NK-92 treated with Interleukin-12 subunit alpha and Interleukin-12 subunit beta, amount 100 ng/mL, for 24 hours (cell line): ENCODE data around the gene NMS.

Experiments
- DNase-seq: peaks from one replicate; lab custom pipeline; 2025; lab: John Stamatoyannopoulos, UW

The NMS gene

DNA sequence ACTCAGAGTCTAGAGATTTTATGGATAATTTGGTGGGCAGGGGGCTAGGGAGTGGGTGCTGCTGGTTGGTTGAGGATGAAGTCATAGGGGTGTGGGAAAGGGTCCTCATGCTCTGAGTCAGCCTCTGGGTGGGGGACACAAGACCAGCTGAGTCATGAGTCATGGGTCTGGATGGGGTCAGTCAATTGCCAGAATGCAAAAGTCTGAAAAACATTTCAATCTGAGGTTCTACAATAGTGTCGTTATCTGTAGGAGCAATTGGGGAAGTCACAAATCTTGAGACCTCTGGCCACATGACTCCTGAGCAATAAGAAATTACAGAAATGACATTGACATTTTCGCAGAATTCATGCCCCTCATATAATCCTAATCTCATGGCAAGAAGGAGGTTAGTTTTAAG lies 15.1 kb downstream of the NMS start:
- no peak for DNase-seq

DNA sequence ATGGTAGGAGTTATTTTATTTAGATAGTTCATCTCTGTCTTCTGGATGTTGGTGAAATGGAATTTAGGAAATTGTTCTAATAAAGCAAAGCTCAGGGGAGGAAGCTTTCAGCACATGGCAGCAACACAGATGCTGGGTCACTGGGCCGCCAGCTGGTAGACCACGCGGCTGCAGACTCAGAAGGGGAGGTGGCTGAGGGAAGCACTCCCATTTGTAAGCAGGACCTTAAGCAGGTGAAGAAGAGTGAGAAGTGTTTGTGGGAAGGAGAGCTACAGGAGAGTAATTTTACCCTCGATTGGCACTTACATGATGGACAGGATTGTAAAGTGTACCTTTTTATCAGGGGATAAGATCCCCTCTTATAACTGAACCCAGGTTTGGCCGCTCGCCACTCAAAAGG lies 24.4 kb downstream of the NMS start:
- no peak for DNase-seq

DNA sequence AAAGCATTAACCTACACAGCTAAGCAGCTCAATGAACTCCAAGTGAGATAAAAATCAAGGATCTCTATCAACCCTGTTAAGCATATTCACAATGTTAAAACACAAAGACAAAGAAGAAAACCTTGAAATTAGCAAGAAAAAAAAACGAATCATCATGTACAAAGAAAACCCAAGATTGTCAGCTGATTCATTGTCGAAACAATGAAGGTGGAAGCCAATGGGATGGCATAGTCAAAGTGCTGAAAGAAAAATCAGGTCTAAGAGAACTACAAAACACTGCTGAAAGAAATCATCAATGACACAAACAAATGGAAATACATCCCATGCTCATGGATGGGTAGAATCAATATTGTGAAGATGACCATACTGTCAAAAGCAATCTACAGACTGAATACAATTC lies 32.5 kb downstream of the NMS start:
- no peak for DNase-seq

DNA sequence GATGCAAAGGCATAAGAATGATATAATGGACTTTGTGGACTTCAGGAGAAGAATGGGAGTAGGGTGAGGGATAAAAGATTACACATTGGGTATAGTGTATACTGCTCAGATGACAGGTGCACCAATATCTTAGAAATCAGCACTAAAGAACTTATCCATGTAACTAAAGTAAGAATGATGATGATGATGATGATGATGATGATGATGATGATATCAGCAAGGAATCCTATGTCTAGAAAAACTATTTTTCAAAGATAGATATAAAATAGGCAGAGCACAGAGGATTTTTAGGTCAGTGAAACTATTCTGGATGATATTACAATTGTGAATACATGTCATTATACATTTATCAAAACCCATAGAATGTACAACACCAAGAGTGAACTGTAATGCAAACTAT lies 34.3 kb downstream of the NMS start:
- DNase-seq = no peak

DNA sequence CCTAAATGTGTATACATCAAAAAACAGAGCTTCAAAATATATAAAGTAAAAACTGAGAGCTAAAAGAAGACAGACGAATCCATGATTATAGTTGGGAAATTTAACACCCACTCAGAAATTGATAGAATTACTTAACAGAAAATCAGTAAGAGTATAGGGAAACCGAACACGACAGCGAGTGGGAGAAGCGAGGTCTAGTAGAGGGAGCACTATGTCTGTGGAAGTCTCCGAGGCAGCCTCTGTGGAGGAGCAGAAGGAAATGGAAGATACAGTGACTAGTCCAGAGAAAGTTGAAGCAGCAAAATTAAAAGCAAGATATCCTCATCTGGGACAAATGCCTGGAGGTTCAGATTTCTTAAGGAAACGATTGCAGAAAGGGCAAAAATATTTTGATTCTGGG lies 38.8 kb downstream of the NMS start:
- no peak for DNase-seq

DNA sequence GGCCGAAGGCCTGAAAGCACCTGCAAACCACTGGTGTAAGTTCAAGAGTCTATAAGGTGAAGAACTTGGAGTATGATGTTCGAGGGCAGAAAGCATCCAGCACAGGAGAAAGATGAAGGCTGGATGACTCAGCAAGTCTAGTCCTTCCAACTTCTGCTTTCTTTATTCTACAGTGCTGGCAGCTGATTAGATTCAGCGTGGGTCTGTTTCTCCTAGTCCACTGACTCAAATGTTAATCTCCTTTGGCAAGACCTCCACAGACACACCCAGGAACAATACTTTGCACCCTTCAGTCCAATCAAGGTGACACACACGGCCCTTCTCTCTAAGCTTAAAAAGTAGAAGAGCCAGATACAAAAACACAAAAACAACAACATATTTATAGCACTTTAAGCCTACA lies 43.4 kb downstream of the NMS start:
- DNase-seq = no peak

DNA sequence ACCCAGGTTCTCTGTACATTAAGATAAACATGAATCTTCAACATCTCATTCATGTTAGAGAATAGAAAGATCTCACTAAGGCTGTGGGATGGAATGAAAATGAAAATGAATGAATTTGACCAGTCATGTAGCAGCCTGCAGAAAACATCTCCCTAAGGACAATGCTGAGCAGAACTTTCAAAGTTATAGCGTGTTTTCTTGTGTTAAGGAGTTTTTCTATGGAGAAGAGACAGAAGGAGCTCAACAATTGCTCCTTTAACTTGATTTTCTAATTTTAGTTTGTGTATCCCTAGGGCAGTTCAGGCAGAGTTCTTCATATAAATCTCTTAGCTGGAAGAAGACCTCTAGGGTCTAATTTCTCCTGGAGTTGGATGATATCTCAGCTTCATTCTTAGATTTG lies 47.3 kb downstream of the NMS start:
- DNase-seq = no peak

DNA sequence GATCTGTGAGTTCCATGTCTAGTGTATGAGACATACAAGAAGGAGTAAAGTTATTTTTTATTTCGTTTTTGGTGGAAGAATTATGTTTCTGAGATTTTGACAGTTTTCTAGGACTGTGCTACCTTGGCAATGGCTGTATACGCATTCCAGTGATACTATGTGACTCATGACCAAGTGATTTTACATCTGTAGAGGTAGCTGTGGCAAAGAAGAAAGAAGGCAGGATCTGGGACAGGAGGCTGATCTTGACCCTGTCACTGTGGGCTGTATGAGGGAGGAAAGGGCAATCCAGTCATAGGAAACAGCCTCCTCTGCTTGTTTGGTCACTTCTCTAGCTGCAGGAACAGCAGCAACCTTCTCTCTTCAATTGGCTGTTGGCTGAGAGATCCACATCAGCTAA lies 48.5 kb downstream of the NMS start:
- DNase-seq = no peak

DNA sequence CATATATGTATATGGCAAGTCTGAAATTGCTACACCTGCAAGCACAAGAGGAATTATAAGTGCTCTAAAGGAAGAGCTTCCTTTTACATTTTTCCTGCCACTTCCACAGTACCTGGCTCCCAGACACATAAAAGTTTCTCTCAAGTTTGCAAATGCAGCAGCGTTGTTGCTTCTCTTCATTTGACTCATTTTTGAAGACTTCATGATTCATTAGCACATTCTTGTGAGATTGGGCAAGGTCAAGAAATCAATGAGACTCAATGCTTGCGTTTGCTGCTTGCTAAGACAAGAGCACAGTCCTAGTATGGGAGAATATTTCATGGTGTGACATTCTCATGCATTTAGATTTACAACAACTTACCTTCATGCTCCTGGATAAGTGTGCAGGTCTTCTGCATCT lies 49.9 kb downstream of the NMS start:
- DNase-seq = no peak

DNA sequence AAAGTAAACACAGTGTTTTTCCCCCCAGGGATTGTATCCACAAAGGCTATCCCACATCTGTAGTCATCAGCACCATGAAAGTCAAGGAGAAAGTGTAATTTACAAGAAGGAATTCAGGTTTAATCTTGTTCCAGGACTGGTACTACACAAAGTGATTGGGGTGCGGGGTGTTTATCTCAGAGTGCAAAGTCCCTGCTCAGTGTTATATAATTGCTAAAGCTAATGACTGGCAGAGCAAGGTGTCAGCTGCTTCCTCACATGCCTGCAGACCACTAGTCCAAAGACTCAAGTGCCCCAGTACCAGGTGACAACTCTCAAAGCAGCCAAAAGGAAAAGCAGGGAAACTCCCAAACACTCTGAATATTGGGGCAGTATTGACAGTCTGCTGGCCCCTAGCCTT lies 52.1 kb downstream of the NMS start:
- no peak for DNase-seq

DNA sequence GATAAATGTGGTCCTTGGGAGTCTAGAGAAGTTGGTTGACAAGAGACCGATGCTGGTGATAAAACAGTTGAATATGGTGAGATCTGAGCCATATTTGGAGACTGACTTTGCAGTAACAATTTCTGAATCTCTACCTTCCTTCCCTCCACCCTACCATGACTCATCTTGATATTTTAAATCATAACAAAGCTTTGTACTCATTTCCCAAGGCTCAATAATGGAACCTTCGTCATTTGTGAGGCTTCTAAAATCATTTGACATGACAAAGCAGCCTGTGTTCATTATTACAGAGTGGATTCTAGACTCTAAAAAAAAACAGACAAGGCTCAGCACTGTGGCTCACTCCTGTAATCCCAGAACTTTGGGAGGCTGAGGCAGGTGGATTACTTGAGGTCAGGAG lies 54.0 kb downstream of the NMS start:
- DNase-seq = no peak

DNA sequence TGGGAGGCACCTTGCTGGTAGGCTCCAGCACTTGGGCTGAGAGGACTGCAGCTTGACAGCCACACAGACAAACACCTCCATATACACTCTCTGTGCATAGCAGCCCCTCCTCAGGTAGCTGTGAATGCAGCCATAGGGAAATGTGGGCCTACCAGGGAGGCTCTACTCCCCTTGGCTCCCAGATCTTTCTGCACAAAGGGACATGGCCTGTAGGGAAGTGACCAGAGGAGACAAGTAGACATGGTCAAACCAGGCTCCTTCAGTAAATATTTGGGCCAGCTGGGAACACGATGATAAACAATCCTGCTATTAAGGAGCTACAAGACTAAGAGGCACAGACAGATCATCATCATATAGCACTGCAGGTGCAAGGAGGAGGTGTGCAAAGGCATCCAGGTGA lies 56.6 kb downstream of the NMS start:
- no peak for DNase-seq

DNA sequence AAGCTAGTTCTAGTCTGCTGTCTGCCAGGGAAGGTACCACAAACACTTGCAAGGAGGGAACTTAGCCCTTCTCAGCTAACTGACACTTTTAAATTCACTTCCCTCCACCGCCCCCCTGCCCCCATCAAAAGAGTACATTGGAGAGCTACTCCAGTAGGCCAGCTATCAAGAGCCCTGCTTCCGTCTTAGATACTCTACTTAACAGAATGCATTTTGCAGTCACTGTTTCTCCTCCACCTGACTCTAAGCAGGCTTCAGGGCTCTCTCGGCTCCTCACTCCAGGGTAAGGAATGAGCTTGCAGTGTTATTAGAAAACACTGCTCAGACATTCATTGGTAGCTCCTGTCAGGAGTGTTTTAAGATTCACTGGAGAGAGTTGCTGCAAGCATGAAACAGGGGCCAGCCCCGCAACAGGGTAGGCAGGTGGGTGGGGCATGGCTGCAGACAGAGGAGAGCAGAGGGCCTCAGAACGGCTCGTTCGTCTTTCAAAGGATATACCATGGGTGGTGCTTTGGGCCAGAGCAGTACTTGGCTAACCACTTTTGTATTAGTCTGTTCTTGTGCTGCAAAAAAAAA lies 57.2 kb downstream of the NMS start:
- no peak for DNase-seq

DNA sequence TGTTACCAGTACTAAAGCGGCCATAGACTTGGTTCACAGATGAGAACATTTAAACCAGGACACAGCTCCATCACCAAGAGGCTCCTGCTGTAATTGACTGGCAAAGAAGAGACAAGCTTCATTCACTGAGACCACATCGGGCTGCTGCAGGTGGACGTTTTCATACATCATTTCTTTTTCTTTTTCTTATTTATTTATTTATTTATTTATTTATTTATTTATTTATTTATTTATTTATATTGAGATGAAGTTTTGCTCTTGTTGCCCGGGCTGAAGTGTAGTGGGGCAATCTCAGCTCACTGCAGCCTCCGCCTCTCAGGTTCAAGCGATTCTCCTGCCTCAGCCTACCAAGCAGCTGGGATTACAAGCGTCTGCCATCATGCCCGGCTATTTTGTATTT lies 58.9 kb downstream of the NMS start:
- DNase-seq = no peak

DNA sequence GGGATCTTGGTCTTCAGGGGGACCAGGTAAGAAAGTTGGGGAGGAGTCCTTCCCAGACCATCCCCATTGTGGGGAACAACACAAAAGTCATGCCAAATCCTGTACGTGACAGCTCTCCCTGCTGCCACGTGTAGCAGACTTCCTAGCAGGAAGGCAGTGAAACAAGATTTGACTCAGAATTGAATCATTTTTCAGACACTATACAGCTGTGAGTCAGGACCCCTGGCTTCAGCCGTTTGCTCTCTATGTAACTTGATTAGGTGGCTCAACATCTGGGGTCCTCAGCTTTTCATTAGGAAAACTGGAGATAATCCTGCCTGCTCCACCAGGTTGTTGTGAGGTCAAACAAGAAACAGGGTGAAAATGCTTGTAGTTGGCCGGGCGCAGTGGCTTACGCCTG lies 59.6 kb downstream of the NMS start:
- DNase-seq = no peak
